Measurements from ENCODE around the gene TCHHL1. TPM values are rescaled to one million over a fixed set of nuclear protein-coding genes. Genes with fewer than 3 reads are reported as not detected.
"Not testable (repeated sequence)": the region's sequence is repeated elsewhere in the genome, so short reads cannot be mapped to it uniquely, and the experiment has no call there.

The TCHHL1 gene
- total RNA-seq, 4 donors from 2014 or later = not detected

DNA sequence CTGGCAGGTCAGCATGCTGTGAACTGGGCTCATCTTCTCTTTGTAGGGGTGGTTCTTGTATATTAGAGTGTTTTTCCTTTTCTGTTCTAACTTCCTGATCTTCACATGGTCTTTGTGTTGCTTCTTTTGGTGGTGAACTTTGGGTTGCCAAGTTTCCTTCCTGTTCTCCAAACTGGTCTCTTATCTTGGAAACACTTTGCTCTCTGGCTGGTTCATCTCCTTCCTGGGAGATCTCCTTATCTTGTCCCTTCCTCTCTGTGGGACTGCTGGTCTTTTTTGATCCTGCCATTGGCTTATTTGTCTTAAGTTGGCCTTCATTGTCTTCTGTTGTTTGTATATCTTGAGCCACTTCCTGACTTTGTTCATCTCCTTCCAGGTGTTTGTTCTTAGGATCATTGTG is 2.1 kb downstream of the TCHHL1 start:
- no peak for DNase-seq
- Histone ChIP-seq H3K27me3 (peaks cover 0 to 43% (median 0%) of the 10 kb centered on the region in 4 donors), H3K9me3 (no peaks in the 10 kb centered on the region), H3K36me3 (no peaks in the 10 kb centered on the region), H3K4me1 (no peaks in the 10 kb centered on the region), H3K4me3 (no peak overlapping the region), H3K27ac (no peak overlapping the region)
- intact Hi-C loops (cut with DNase I) = no loop called here
- TF ChIP-seq POLR2A (IDR thresholded peaks at IDR 0.05) = no peak
- TF ChIP-seq, protein P1, sequence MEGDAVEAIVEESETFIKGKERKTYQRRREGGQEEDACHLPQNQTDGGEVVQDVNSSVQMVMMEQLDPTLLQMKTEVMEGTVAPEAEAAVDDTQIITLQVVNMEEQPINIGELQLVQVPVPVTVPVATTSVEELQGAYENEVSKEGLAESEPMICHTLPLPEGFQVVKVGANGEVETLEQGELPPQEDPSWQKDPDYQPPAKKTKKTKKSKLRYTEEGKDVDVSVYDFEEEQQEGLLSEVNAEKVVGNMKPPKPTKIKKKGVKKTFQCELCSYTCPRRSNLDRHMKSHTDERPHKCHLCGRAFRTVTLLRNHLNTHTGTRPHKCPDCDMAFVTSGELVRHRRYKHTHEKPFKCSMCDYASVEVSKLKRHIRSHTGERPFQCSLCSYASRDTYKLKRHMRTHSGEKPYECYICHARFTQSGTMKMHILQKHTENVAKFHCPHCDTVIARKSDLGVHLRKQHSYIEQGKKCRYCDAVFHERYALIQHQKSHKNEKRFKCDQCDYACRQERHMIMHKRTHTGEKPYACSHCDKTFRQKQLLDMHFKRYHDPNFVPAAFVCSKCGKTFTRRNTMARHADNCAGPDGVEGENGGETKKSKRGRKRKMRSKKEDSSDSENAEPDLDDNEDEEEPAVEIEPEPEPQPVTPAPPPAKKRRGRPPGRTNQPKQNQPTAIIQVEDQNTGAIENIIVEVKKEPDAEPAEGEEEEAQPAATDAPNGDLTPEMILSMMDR (IDR thresholded peaks at IDR 0.05) = no peak

DNA sequence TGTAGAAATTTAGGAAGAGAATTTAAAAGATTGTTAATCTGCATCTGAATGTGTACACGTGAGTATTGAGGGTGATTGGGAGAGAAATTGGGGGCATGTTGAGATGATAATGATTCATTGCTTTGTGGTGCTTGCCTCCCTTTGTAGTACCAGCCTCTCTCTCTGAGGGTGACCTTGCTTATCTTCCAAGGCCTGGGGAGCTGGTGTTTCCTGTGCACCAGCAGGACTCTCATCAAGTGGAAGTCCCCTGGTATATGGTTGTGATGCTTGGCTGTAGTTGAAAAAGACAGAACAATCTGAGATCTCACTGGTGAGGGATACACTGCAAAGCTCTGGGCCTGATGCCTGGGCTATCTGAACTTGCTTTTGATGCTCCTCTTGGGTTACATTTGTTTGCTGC is 4.0 kb downstream of the TCHHL1 start:
- no peaks in the 10 kb centered on the region for H3K36me3 ChIP-seq
- H3K27me3 ChIP-seq = peaks cover 0 to 48% (median 0%) of the 10 kb centered on the region in 4 donors
- DNase-seq = no peak
- no peaks in the 10 kb centered on the region for H3K4me1 ChIP-seq
- no peaks in the 10 kb centered on the region for H3K9me3 ChIP-seq
- no peak overlapping the region for H3K4me3 ChIP-seq
- TF ChIP-seq, protein P1 (IDR thresholded peaks at IDR 0.05) = no peak
- TF ChIP-seq POLR2A (IDR thresholded peaks at IDR 0.05) = no peak
- no peak overlapping the region for H3K27ac ChIP-seq
- intact Hi-C loops (cut with DNase I) = no loop called here
- WGBS, 2 donors = 38 to 73% methylated on average over 1 of the region's 1 CpG

DNA sequence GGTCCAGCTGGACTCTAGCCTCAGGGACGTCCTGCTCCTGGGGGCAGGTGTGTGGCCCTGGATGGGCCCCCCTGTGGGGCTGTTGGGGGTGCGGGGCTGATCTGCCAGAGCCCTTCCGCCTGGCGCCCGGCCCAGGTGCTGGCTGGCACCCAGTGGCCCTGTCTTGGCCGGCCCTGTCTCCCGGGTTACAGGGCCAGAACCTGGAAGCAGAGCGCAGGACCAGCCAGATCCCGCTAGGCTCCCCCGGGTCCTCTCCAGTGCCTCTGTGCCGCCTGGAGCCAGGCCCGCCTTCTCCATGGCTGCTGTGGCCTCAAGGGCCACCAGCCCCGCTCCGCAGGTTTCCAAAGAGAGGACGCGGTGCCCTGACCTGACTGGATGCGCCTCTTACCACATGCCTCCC is 7.8 kb downstream of the TCHHL1 start:
- H3K36me3 ChIP-seq; H3K9me3 ChIP-seq; H3K4me1 ChIP-seq; intact Hi-C loops (cut with DNase I); H3K27ac ChIP-seq; DNase-seq; H3K4me3 ChIP-seq: not testable (repeated sequence)
- WGBS, 2 donors = 76% methylated on average over 4 of the region's 17 CpGs; no CpG with 5 or more reads in 1 of the 2 donors
- peaks cover 0 to 45% (median 0%) of the 10 kb centered on the region in 4 donors for H3K27me3 ChIP-seq

DNA sequence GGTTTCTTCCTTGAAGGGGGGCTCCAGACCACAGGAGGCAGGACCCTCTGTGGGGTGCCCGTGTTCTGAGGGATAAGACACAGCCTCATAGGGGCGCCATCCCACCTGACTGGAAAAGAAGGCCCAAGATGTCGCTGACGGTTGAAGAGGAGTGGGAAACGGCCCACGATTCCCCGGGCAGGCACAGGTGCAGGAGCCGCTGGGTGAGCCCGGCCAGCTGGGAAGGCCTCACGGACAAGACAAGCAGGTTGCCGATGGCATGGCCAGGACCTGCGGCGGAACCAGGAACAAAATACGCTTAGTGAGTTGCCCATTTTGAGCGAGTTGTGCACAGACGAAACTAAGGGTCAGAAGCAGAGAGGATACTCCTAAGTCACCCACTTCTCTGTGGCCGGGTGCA is 8.4 kb downstream of the TCHHL1 start:
- peaks cover 0 to 46% (median 0%) of the 10 kb centered on the region in 4 donors for H3K27me3 ChIP-seq
- H3K4me3 ChIP-seq; H3K4me1 ChIP-seq; DNase-seq; H3K27ac ChIP-seq; H3K9me3 ChIP-seq; H3K36me3 ChIP-seq; intact Hi-C loops (cut with DNase I): not testable (repeated sequence)
- whole genome bisulfite sequencing, 2 donors = 87 to 91% methylated on average over 14 to 17 of the region's 17 CpGs

DNA sequence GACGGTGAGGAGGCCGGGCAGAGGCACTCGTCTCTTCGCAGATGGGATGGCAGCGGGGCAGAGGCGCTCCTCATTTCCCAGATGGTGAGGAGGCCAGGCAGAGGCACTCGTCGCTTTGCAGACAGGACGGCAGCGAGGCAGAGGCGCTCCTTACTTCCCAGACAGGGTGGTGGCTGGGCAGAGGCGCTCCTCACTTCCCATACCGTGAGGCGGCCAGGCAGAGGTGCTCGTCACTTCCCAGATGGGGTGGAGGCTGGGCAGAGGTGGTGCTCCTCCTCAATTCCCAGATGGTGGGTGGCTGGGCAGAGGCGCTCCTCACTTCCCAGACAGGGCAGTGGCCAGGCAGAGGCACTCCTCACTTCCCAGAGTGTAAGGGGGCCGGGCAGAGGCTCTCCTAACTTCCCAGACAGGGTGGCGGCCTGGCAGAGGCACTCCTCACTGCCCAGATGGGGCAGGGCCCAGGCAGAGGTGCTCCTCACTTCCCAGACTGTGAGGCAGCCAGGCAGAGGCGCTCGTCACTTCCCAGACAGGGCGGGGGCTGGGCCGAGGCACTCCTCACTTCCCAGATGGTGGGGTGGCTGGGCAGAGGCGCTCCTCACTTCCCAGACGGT is 9.9 kb downstream of the TCHHL1 start:
- peaks cover 0 to 50% (median 0%) of the 10 kb centered on the region in 4 donors for H3K27me3 ChIP-seq
- H3K4me3 ChIP-seq = no peak overlapping the region
- no CpG with 5 or more reads among the region's 24 CpGs for WGBS, 2 donors
- no peak for TF ChIP-seq POLR2A (IDR thresholded peaks at IDR 0.05)
- TF ChIP-seq, protein P1 (IDR thresholded peaks at IDR 0.05) = no peak
- no peak for DNase-seq
- no peaks in the 10 kb centered on the region for H3K9me3 ChIP-seq
- no peaks in the 10 kb centered on the region for H3K4me1 ChIP-seq
- no peak overlapping the region for H3K27ac ChIP-seq
- H3K36me3 ChIP-seq = no peaks in the 10 kb centered on the region
- intact Hi-C loops (cut with DNase I) = no loop called here

DNA sequence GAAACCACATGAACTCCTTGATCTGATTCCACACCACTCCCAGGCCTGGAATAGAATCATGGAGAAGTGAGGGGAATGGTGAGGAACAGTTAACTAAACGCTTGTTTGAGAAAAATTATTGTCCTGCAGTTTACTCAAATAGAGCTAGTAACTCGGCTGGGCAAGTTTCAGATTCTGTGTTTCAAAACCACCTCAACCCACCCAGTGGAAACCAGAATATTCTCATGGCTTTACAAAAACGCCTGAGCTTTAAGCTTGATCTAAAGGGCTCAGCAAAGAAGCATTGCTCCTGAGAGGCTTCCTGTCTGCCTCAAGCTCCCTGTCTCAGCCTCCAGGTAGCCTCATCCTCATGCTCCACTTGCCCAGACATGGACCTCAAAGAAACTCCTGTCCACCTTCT is 16.6 kb downstream of the TCHHL1 start:
- no peaks in the 10 kb centered on the region for H3K4me1 ChIP-seq
- H3K27me3 ChIP-seq = peaks cover 0 to 73% (median 0%) of the 10 kb centered on the region in 4 donors
- H3K9me3 ChIP-seq = no peaks in the 10 kb centered on the region
- intact Hi-C loops (cut with DNase I) = no loop called here
- TF ChIP-seq, protein P1 (IDR thresholded peaks at IDR 0.05) = no peak
- TF ChIP-seq POLR2A (IDR thresholded peaks at IDR 0.05) = no peak
- H3K4me3 ChIP-seq = no peak overlapping the region
- 67 to 74% methylated on average over 3 of the region's 3 CpGs for WGBS, 2 donors
- no peaks in the 10 kb centered on the region for H3K36me3 ChIP-seq
- DNase-seq = no peak
- H3K27ac ChIP-seq = no peak overlapping the region

Measured in esophagus squamous epithelium (tissue), 5 donors.